Activated CD8-positive, alpha-beta memory T cell treated with anti-CD3 and anti-CD28 coated beads, Interleukin-2, amount 10 ng/mL, durations not matched to agents 7 days and 5 days (primary cell): ENCODE results near the gene GABRR3. TPM values are rescaled to one million over a fixed set of nuclear protein-coding genes. Genes with fewer than 3 reads are reported as not detected.

Source experiments
- ATAC-seq: fragments of 150-1000 bp; cut with Tn5 transposase; one replicate; pipeline ENCODE4 v1.10.0; 2021; ENCODE audit warnings: moderate library complexity
- CTCF ChIA-PET: fragments of 350-600 bp; sonication (Branson Sonifier 250); formaldehyde crosslinking; loops from one replicate; lab custom pipeline; 2021; ENCODE audit warnings: antibody characterized with exemption; lab: Charles Lee
- DNase-seq: peaks from one replicate; pipeline ENCODE4 v3.0.0-alpha.2; 2020
- H3K27ac Mint-ChIP-seq: one replicate; pipeline ENCODE4 v1.8.0; 2021; ENCODE audit warnings: mild to moderate bottlenecking, mixed read lengths
- H3K27me3 Mint-ChIP-seq: one replicate; pipeline ENCODE4 v1.8.0; 2021; ENCODE audit warnings: mixed read lengths
- H3K36me3 Mint-ChIP-seq: one replicate; pipeline ENCODE4 v1.8.0; 2021; ENCODE audit warnings: mild to moderate bottlenecking, mixed read lengths
- H3K4me1 Mint-ChIP-seq: one replicate; pipeline ENCODE4 v1.8.0; 2021; ENCODE audit warnings: mixed read lengths
- H3K4me3 Mint-ChIP-seq: one replicate; pipeline ENCODE4 v1.8.0; 2021; ENCODE audit warnings: mild to moderate bottlenecking, moderate library complexity, mixed read lengths
- H3K9me3 Mint-ChIP-seq: one replicate; pipeline ENCODE4 v1.8.0; 2022; ENCODE audit warnings: low read depth, mixed read lengths
- total RNA-seq, 2 experiments: library from RNA; stranded (reverse); gene quantifications; one replicate each; pipeline ENCODE4 v1.2.3, GENCODE V29; 2021

The GABRR3 gene
- total RNA-seq, 2 experiments from 2014 or later, result not detected

DNA sequence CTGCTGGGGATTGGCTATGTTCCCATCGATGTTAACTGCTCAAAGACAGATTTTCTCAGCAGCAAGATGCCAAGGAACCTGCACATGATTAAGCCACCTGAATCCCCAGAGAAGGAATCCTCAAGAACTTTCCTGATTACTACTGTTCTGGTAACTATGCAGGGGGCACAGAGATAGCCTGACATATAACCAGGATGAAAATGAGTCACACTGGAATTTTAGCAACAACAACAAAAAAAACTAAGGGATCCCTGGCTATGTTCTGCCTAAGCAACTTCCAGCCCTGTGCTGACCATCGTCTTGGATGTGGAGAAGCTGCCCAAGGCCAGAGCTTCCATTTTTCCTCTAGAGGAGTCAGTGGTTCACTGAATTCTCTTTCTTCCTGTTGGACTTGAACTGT is 76.7 kb downstream of the GABRR3 start:
- Mint-ChIP-seq H3K4me3 (no peak overlapping the region), H3K4me1 (peaks cover 21% of the 10 kb centered on the region), H3K36me3 (peaks cover 54% of the 10 kb centered on the region), H3K9me3 (no peaks in the 10 kb centered on the region), H3K27me3 (no peaks in the 10 kb centered on the region), H3K27ac (no peak overlapping the region)
- DNase-seq (no peak), ATAC-seq (no peak)
- CTCF ChIA-PET, result interaction anchor here (1.3 kb wide), 1 partner anchor 10 kb away, joined by 3 read pairs; no protein-coding TSS in a partner anchor

DNA sequence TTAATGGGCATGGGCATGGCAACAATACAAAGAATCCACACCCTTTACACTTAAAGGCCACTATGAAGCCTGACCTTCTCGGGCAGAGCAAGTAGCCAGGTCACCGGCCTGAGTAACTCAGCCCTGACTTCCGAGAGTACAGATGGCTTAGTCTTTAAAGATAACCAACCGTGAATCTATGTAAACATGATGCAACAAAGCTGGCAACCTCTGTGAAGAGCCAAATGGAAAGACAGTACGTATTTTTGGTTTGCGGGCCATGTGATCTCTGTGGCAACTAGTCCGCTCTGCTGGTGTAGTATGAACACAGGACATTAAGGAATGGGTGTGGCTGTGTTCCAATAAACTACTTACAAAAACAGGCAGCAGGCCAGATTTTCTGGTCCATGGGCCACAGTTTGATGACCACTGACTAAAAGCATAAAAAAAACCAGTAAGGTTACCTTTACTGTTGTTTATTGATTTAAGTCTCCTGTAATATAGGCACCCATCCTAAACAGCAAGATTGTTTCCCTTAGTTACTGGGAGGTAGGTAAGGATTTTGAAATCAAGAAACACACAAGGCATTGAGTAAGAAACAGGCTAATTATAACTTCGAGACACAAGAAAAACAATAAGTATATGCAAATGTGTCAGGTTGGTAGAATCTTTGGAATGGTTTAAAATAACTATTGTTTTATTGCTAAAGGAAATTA is 77.4 kb downstream of the GABRR3 start:
- CTCF ChIA-PET, result interaction anchor here (1.3 kb wide), 1 partner anchor 11 kb away, joined by 3 read pairs; no protein-coding TSS in a partner anchor
- peaks cover 57% of the 10 kb centered on the region for H3K36me3 Mint-ChIP-seq

DNA sequence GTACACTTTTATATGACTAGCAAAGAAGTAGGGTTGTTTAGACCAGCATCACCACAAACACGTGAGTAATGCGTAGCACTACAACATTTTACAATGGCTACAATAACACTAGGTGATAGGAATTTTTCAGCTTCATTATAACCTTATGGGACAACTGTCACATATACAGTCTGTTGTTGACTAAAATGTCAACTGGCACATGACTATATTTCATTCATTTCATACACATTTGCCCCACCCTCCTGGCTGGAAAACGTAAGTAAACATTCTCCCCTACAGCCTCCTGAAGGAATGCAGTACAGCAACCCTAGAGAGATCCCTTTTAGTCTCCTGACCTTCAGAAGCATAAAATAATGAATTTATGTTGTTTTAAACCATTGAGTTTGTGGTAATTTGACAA is 79.1 kb downstream of the GABRR3 start:
- Mint-ChIP-seq H3K4me3 (no peak overlapping the region), H3K36me3 (peaks cover 57% of the 10 kb centered on the region), H3K4me1 (peaks cover 12% of the 10 kb centered on the region), H3K27ac (no peak overlapping the region), H3K9me3 (no peaks in the 10 kb centered on the region), H3K27me3 (no peaks in the 10 kb centered on the region)
- DNase-seq, result no peak
- no peak for ATAC-seq
- CTCF ChIA-PET, result no interaction called here

More for the DNA sequence above, 77.4 kb downstream of the GABRR3 start:
- no peaks in the 10 kb centered on the region for H3K27me3 Mint-ChIP-seq
- H3K27ac Mint-ChIP-seq, result peak overlapping the region; percentile 28
- no peaks in the 10 kb centered on the region for H3K9me3 Mint-ChIP-seq
- no peak for ATAC-seq
- peaks cover 18% of the 10 kb centered on the region for H3K4me1 Mint-ChIP-seq
- no peak for DNase-seq
- H3K4me3 Mint-ChIP-seq, result no peak overlapping the region

DNA sequence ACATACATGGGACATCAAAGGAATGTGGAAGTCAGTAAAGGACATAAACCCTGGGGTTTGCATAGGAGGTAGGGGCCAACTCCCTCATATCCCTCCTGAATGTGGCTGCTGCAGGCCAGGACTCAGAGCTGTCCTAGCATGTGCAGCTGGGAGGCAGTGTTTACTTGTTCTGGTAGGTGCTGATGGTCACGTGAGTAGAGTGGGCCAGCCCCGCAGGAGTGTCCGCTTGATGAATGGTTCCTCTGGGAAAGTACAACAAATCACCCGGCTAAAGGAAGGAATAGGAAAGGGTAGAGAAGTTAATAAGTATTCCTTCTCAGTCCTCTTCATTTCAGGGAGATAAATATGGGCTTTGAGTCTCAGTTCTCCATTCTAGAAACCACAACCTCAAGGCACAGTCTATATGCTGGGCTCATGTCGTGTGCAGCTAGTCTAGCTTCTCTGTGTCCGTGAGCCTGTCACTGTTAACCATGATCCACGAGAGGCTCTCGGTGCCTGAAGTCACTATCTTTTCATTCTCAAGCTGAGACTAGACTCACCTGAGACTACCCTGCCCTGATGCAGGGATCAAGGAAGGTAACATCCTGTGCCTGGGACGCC is 80.8 kb downstream of the GABRR3 start:
- H3K27me3 Mint-ChIP-seq, result no peaks in the 10 kb centered on the region
- H3K4me1 Mint-ChIP-seq, result peaks cover 14% of the 10 kb centered on the region
- CTCF ChIA-PET, result interaction anchor here (0.7 to 1.6 kb wide), 5 partner anchors 11 to 154 kb away, joined by 3 to 6 read pairs (median 3); no protein-coding TSS in a partner anchor
- ATAC-seq, result no peak
- H3K9me3 Mint-ChIP-seq, result no peaks in the 10 kb centered on the region
- peak overlapping the region; percentile 42 for H3K27ac Mint-ChIP-seq
- peaks cover 66% of the 10 kb centered on the region for H3K36me3 Mint-ChIP-seq
- H3K4me3 Mint-ChIP-seq, result no peak overlapping the region
- no peak for DNase-seq

DNA sequence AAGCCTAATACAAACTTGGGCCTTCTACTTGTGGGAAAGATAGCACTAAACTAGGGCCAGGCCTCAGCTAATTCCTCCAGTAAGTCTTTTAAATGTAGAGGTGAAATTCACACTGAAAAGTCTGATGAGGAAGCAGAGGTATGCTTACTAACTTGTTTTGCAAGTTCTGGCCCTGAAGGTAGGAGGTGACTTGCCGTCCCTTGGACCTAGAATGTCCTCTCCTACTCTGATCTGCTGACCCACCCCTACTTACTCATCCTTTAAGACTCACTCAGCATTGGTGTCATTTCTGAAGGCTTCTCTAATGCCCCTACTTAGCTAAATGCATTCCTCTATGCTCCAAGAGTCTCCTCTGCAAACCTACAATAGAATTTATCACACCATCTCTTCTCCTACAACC is 82.2 kb downstream of the GABRR3 start:
- ATAC-seq, result no peak
- H3K27me3 Mint-ChIP-seq, result no peaks in the 10 kb centered on the region
- no peak overlapping the region for H3K4me3 Mint-ChIP-seq
- CTCF ChIA-PET, result interaction anchor here (0.7 to 1.9 kb wide), 2 partner anchors 70 to 161 kb away, joined by 3 to 4 read pairs; no protein-coding TSS in a partner anchor
- no peak overlapping the region for H3K27ac Mint-ChIP-seq
- H3K4me1 Mint-ChIP-seq, result peaks cover 14% of the 10 kb centered on the region
- H3K9me3 Mint-ChIP-seq, result no peaks in the 10 kb centered on the region
- DNase-seq, result no peak
- peaks cover 69% of the 10 kb centered on the region for H3K36me3 Mint-ChIP-seq

DNA sequence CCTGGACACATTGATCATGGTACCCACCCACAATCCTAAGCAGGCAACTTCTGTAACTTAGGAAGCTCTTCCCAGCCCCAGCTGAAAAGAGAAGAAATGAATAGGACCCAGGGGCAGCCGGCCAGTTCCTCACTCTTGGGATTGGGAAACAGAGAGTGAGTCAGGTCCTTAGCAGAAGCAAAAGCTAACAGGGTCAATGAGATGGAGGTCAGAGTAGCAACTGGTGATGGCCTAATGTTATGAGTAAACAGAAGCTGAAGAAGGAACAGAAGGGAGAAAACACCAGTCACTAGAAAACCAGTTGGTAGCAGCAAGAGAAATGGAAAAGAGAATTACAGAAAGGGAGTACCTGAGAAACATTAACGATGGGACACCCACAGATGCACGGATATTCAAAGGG is 82.8 kb downstream of the GABRR3 start:
- DNase-seq (no peak), ATAC-seq (no peak)
- Mint-ChIP-seq H3K4me1 (peaks cover 14% of the 10 kb centered on the region), H3K4me3 (no peak overlapping the region), H3K36me3 (peaks cover 66% of the 10 kb centered on the region), H3K9me3 (no peaks in the 10 kb centered on the region), H3K27me3 (no peaks in the 10 kb centered on the region), H3K27ac (no peak overlapping the region)
- CTCF ChIA-PET, result interaction anchor here (0.6 to 1.9 kb wide), 2 partner anchors 13 to 160 kb away, joined by 3 to 4 read pairs; no protein-coding TSS in a partner anchor

DNA sequence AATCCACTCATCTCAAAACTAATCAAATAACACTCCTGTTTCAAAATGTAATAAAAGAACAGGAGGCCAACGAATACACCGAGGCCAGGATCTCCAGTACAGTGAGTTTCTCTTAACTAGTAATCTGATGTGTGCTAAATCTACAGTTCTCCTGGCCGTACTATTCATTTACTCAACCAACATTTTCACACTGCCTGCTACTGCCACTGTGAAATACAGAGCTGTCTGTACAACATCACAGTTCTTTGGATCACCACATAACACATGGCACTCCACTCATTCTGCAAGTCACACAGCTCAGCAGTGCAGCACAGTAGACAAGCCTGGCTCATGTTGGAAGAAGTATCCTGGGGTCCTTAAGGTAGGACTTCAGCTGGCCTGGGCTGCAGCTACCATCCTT is 84.8 kb downstream of the GABRR3 start:
- DNase-seq (no peak), ATAC-seq (peak; percentile 45)
- H3K9me3 Mint-ChIP-seq, result no peaks in the 10 kb centered on the region
- no peaks in the 10 kb centered on the region for H3K27me3 Mint-ChIP-seq
- H3K27ac Mint-ChIP-seq, result no peak overlapping the region
- CTCF ChIA-PET, result interaction anchor here (0.9 to 1.2 kb wide), 3 partner anchors 15 to 73 kb away, joined by 3 to 4 read pairs (median 4); no protein-coding TSS in a partner anchor
- H3K36me3 Mint-ChIP-seq, result peaks cover 70% of the 10 kb centered on the region
- H3K4me1 Mint-ChIP-seq, result peaks cover 14% of the 10 kb centered on the region
- H3K4me3 Mint-ChIP-seq, result no peak overlapping the region

DNA sequence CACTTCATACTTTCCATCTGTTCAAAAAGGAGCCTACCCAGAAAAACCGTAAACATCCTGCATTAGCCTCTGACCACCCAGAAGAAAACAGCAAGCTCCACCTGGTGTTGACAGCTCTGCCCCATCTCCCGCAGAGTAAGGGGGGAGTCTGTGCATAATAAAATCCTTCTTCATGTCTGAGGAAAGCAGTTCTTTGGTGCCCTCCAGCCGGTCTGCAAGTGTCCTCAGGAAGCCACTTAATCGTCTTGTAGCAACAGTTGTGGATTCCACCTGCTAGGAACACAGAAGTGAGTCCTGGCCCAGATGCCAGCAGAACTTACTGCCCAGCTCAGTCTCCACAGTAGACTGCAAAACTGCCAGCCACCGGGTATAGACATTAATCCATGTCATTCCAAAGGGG is 85.4 kb downstream of the GABRR3 start:
- peaks cover 72% of the 10 kb centered on the region for H3K36me3 Mint-ChIP-seq
- H3K27ac Mint-ChIP-seq, result no peak overlapping the region
- H3K27me3 Mint-ChIP-seq, result no peaks in the 10 kb centered on the region
- no peaks in the 10 kb centered on the region for H3K9me3 Mint-ChIP-seq
- CTCF ChIA-PET, result interaction anchor here (0.9 to 1.2 kb wide), 3 partner anchors 15 to 73 kb away, joined by 3 to 4 read pairs (median 4); no protein-coding TSS in a partner anchor
- peaks cover 12% of the 10 kb centered on the region for H3K4me1 Mint-ChIP-seq
- no peak for ATAC-seq
- H3K4me3 Mint-ChIP-seq, result no peak overlapping the region
- no peak for DNase-seq

DNA sequence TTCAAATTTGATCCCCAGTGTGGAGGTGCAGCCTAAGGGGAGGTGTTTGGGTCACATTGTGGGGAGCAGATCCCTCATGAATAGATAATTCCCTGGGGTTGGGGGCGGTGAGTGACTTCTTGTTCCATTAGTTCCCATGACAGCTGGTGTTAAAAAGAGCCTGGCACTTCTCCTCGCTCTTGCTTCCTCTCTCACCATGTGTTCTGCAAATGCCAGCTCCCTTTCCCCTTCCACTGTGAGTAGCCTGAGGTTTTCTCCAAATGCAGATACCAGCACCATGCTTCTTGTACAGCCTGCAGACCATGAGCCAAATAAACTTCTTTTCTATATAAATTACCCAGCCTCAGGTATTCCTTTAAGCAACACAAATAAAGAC is 86.0 kb downstream of the GABRR3 start:
- DNase-seq (no peak), ATAC-seq (no peak)
- CTCF ChIA-PET, result no interaction called here
- H3K4me3 Mint-ChIP-seq, result no peak overlapping the region
- peaks cover 12% of the 10 kb centered on the region for H3K4me1 Mint-ChIP-seq
- no peak overlapping the region for H3K27ac Mint-ChIP-seq
- no peaks in the 10 kb centered on the region for H3K9me3 Mint-ChIP-seq
- peaks cover 69% of the 10 kb centered on the region for H3K36me3 Mint-ChIP-seq
- H3K27me3 Mint-ChIP-seq, result no peaks in the 10 kb centered on the region

DNA sequence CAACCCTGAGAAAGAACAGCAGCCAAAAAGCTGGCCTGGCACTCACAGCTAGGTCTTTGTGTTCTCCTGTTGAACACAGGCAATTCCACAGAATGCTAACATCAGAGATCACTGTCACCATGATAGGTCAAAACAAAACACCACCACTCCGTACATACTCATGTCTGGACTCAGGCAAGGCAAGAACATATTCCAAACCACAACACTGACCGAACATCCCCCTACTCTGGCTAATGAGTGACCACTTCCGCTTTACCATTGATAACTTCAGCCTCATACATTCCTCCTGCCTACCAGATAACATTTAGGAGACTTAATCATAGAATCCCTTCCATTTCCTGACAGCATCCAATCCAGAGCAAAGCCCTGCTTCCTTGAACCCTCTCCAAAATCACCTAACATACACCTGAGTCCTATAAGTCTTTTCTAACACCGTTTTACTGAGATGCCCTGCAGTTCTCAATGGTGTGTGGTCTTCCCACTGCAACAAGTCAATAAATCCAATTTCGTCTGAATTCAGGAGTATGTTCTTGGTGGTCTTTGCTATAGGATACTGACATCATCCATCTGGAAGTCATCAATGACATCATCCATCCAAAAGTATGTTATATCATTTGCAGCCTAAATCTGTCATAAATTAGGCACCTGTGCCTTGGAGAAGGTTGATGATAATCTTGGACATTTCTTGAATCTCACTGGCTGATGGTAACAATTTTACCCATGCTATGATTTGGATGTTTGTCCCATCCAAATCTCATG is 86.6 kb downstream of the GABRR3 start:
- peaks cover 68% of the 10 kb centered on the region for H3K36me3 Mint-ChIP-seq
- CTCF ChIA-PET, result interaction anchor here (1.4 to 2.5 kb wide), 2 partner anchors 74 to 75 kb away, joined by 3 to 9 read pairs; no protein-coding TSS in a partner anchor
- no peak overlapping the region for H3K27ac Mint-ChIP-seq
- ATAC-seq, result no peak
- H3K27me3 Mint-ChIP-seq, result no peaks in the 10 kb centered on the region
- no peak for DNase-seq
- H3K4me1 Mint-ChIP-seq, result peaks cover 16% of the 10 kb centered on the region
- H3K4me3 Mint-ChIP-seq, result no peak overlapping the region
- no peaks in the 10 kb centered on the region for H3K9me3 Mint-ChIP-seq

DNA sequence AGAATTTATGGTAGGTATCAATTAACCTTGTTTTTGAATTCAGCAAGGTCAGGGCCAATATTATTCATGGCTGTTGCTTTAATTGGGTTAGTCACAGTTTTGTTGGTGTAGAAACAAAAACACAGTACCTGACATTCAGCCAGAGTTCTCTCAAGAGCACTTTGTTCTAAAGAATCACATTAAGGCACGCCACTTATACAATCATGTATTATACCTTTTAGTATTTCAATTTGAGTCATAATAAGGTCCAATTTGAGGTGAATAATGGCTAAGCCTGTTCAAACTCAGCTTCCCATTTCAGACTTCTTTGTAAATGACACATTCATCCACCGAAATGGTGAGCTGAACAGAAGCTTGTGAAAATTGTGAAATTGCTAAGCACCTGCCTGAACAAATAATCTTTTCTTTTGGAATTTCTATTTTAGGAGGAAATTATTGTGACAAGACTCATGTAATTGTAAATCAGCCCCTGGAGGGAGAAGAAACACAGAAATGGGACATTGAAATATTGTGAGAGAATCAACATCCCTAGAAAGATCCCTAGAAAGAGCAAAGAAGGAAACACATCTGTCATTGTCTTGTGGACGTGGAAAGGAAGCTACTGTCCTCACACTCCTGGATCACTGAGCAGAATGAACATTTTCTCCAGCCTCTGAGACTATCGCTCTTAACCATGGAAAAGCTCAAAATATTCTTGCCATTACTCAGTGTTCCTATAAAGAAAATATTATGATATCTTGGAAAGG is 92.1 kb downstream of the GABRR3 start:
- no peaks in the 10 kb centered on the region for H3K9me3 Mint-ChIP-seq
- H3K4me3 Mint-ChIP-seq, result no peak overlapping the region
- peak; percentile 39 for ATAC-seq
- H3K4me1 Mint-ChIP-seq, result peaks cover 15% of the 10 kb centered on the region
- H3K36me3 Mint-ChIP-seq, result peaks cover 54% of the 10 kb centered on the region
- DNase-seq, result no peak
- peak overlapping the region; percentile 33 for H3K27ac Mint-ChIP-seq
- H3K27me3 Mint-ChIP-seq, result no peaks in the 10 kb centered on the region
- CTCF ChIA-PET, result interaction anchor here (0.9 to 1.3 kb wide), 4 partner anchors 9 to 143 kb away, joined by 3 read pairs; no protein-coding TSS in a partner anchor

DNA sequence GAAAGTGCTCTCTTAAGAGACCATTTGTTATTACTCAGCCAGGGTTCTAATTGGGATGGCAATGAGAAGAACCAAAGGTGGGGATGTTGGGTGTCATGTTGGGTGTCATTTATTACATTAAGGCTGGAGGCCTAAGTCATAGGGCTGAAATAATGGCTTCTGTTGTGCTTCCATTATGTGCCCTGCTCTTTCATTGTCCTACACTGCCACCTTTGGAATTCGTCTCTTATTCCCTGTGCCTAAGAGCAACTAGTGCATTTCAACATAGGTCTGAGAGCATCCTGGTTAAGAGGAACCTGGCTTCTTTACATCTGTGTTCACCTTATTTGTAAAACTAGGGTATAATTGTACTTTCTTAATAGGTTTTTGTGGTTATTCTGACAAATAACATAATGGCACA is 95.1 kb downstream of the GABRR3 start:
- peaks cover 54% of the 10 kb centered on the region for H3K36me3 Mint-ChIP-seq

More for the DNA sequence above, 95.1 kb downstream of the GABRR3 start:
- H3K4me1 Mint-ChIP-seq, result peaks cover 23% of the 10 kb centered on the region
- DNase-seq (no peak), ATAC-seq (no peak)
- CTCF ChIA-PET, result no interaction called here
- no peaks in the 10 kb centered on the region for H3K27me3 Mint-ChIP-seq
- no peak overlapping the region for H3K27ac Mint-ChIP-seq
- H3K4me3 Mint-ChIP-seq, result no peak overlapping the region
- H3K9me3 Mint-ChIP-seq, result no peaks in the 10 kb centered on the region
